ENCODE results near the gene STMN1. TPM values are rescaled to one million over a fixed set of nuclear protein-coding genes. Genes with fewer than 3 reads are reported as not detected.

STMN1 gene
- total and polyA plus RNA-seq, 2 experiments from 2014 or later: 227 to 1,890 TPM

DNA sequence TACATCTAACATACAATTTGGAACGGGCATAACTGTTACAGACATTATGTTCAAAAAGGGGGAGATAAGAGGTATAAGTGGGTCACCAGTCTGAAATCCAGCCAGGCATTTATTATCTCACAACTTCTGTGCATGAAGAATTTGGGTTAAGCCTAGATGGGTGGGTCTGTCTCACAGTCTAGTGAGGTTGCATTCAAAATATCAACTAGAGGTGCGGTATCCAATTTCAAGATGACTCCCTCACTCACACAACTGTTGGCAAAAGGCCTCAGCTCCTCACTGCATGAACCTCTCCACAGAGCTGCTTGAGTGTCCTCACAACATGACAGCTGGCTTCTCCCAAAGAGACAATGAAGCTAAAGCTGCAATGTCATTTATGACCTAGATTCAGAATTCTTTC is 51.7 kb downstream of the STMN1 start:
- peaks cover 31% of the 10 kb centered on the region for H4K20me1 ChIP-seq (replicated peaks; ENCODE audit: insufficient read depth)
- H3K27ac ChIP-seq (ENCODE audit: low read depth): no peak overlapping the region
- H3K27me3 Mint-ChIP-seq (ENCODE audit: insufficient read depth, low read depth, poor library complexity): peaks cover 7% of the 10 kb centered on the region
- H3K4me3 ChIP-seq: no peak overlapping the region
- no peaks in the 10 kb centered on the region for H3K27me3 ChIP-seq (ENCODE audit: insufficient read depth)
- no peaks in the 10 kb centered on the region; the same call in 2 of the 3 replicates for H3K36me3 Mint-ChIP-seq (ENCODE audit: low read depth)
- DNase-seq (ENCODE audit: low spot score) (no peak), ATAC-seq (no peak)
- peaks cover 5% of the 10 kb centered on the region; the same call in 2 of the 3 replicates for H3K4me1 Mint-ChIP-seq
- peaks cover 96% of the 10 kb centered on the region for H3K79me2 ChIP-seq (replicated peaks; ENCODE audit: insufficient read depth)
- no peak for TF ChIP-seq JUNB (IDR thresholded peaks at IDR 0.05; ENCODE audit: unreplicated experiment)
- 0 out of 2 replicates have a peak, but pooled peaks cover 3% of the 10 kb centered on the region for H3F3A ChIP-seq (replicated peaks; ENCODE audit: low read depth)
- H3K4me2 ChIP-seq: no peak overlapping the region
- no peak overlapping the region for H3K27ac Mint-ChIP-seq
- no peak overlapping the region for H2AFZ ChIP-seq
- H3K4me3 Mint-ChIP-seq: no peak overlapping the region
- H3K9me2 ChIP-seq (ENCODE audit: insufficient read depth): no peaks in the 10 kb centered on the region
- H3K9me3 Mint-ChIP-seq: peaks cover 3% of the 10 kb centered on the region; the same call in 2 of the 3 replicates
- H3K36me3 ChIP-seq (ENCODE audit: insufficient read depth): no peaks in the 10 kb centered on the region; the same call in 1 of the 2 replicates
- H3K4me1 ChIP-seq (ENCODE audit: insufficient read depth): peaks cover 5% of the 10 kb centered on the region; the same call in 1 of the 2 replicates

Small RNA genes within 50 kb of the gene (microRNA-seq; reads per million reads assigned to microRNA genes)
- 0.66 reads per million for gene MIR3917

Small RNA genes within 50 kb of the gene (small RNA-seq; reads per million reads assigned to genes)
- not detected for gene AL033528.1 (ENCODE audit: low replicate concordance)
- gene RF00019 (ENCODE audit: low replicate concordance): not detected
- gene SNRPFP2 (ENCODE audit: low replicate concordance): not detected

Other genes starting within 250 kb of the STMN1 start
- 88.2 and 93.2 TPM in 2 replicates for gene SELENON, start 106.2 kb downstream of the STMN1 start, total RNA-seq (2014; rRNA removed; shearing (Covaris generic))
- 17.9 and 19.9 TPM in 2 replicates for gene SELENON, start 106.2 kb downstream of the STMN1 start, polyA plus RNA-seq (2016; fragmentation: Nextera tagmentation; extraction: Ambion mirVana)
- 22.7 and 23.5 TPM in 2 replicates for gene MTFR1L, start 86.5 kb downstream of the STMN1 start, total RNA-seq (2014; rRNA removed; shearing (Covaris generic))
- gene MTFR1L, start 86.5 kb downstream of the STMN1 start, polyA plus RNA-seq (2016; fragmentation: Nextera tagmentation; extraction: Ambion mirVana): 13.4 and 14.8 TPM in 2 replicates
- gene AUNIP, start 47.0 kb downstream of the STMN1 start, total RNA-seq (2014; rRNA removed; shearing (Covaris generic)): 20.9 and 24.1 TPM in 2 replicates
- 21.2 and 21.9 TPM in 2 replicates for gene AUNIP, start 47.0 kb downstream of the STMN1 start, polyA plus RNA-seq (2016; fragmentation: Nextera tagmentation; extraction: Ambion mirVana)
- 5.2 and 5.5 TPM in 2 replicates for gene PAQR7, start 30.7 kb downstream of the STMN1 start, total RNA-seq (2014; rRNA removed; shearing (Covaris generic))
- gene PAQR7, start 30.7 kb downstream of the STMN1 start, polyA plus RNA-seq (2016; fragmentation: Nextera tagmentation; extraction: Ambion mirVana): 4.0 and 4.2 TPM in 2 replicates
- gene PAFAH2, start 91.6 kb upstream of the STMN1 start, total RNA-seq (2014; rRNA removed; shearing (Covaris generic)): 7.7 and 10.3 TPM in 2 replicates
- gene PAFAH2, start 91.6 kb upstream of the STMN1 start, polyA plus RNA-seq (2016; fragmentation: Nextera tagmentation; extraction: Ambion mirVana): 5.7 TPM in 2 replicates
- gene EXTL1, start 115.4 kb upstream of the STMN1 start, total RNA-seq (2014; rRNA removed; shearing (Covaris generic)): 0.35 and 1.2 TPM in 2 replicates
- 0.21 and 0.37 TPM in 2 replicates for gene EXTL1, start 115.4 kb upstream of the STMN1 start, polyA plus RNA-seq (2016; fragmentation: Nextera tagmentation; extraction: Ambion mirVana)
- gene SLC30A2, start 139.7 kb upstream of the STMN1 start, total RNA-seq (2014; rRNA removed; shearing (Covaris generic)): 0.07 TPM in 1 of 2 replicates, not detected in the other
- gene SLC30A2, start 139.7 kb upstream of the STMN1 start, polyA plus RNA-seq (2016; fragmentation: Nextera tagmentation; extraction: Ambion mirVana): not detected in 2 replicates
- 0.17 TPM in 1 of 2 replicates, not detected in the other for gene TRIM63, start 161.2 kb upstream of the STMN1 start, total RNA-seq (2014; rRNA removed; shearing (Covaris generic))
- gene TRIM63, start 161.2 kb upstream of the STMN1 start, polyA plus RNA-seq (2016; fragmentation: Nextera tagmentation; extraction: Ambion mirVana): not detected in 2 replicates
- 3.0 and 4.3 TPM in 2 replicates for gene PDIK1L, start 205.4 kb upstream of the STMN1 start, total RNA-seq (2014; rRNA removed; shearing (Covaris generic))
- gene PDIK1L, start 205.4 kb upstream of the STMN1 start, polyA plus RNA-seq (2016; fragmentation: Nextera tagmentation; extraction: Ambion mirVana): 1.2 and 1.6 TPM in 2 replicates

All from GM23338 (cell line).